Fibroblast of skin of right biceps (primary cell): ENCODE data around the gene LTBR.
"Not testable (repeated sequence)": the region's sequence is repeated elsewhere in the genome, so short reads cannot be mapped to it uniquely, and the experiment has no call there.

Experiments used
- DNase-seq: peaks from one replicate; pipeline ENCODE4 v3.0.0-alpha.2; 2013

Gene LTBR

GRCh38 chr12:6383572-6384498 is at the start of gene LTBR:
LTBR (plus strand) TSS chr12:6384162; CDS start chr12:6384359, 197 bp downstream.
- DNase-seq, result peak; percentile 93

GRCh38 chr12:6334359-6334758 is 49.6 kb upstream of the LTBR start:
- DNase-seq, result no peak

- DNase-seq, result no peak
Observed at GRCh38 chr12:6334940-6335450, 49.0 kb upstream of the LTBR start.

- DNase-seq, result peak; percentile 89
Observed at GRCh38 chr12:6335451-6336078, 48.4 kb upstream of the LTBR start.

GRCh38 chr12:6336079-6336888 is 47.7 kb upstream of the LTBR start:
- DNase-seq, result peak; percentile 100

GRCh38 chr12:6336889-6337853 is 46.8 kb upstream of the LTBR start:
- no peak for DNase-seq

GRCh38 chr12:6337958-6338433 is 46.0 kb upstream of the LTBR start:
- DNase-seq, result peak; percentile 49

- not testable (repeated sequence) for DNase-seq
Observed at GRCh38 chr12:6338536-6338935, 45.4 kb upstream of the LTBR start.

GRCh38 chr12:6338955-6339354 is 45.0 kb upstream of the LTBR start:
- DNase-seq, result no peak

GRCh38 chr12:6340032-6340638 is 43.8 kb upstream of the LTBR start:
- peak; percentile 81 for DNase-seq

- no peak for DNase-seq
Observed at GRCh38 chr12:6340745-6341416, 43.1 kb upstream of the LTBR start.

GRCh38 chr12:6341417-6342139 is 42.4 kb upstream of the LTBR start, which contains the start of gene TNFRSF1A:
TNFRSF1A (minus strand) TSS chr12:6342076; CDS start chr12:6341814, 262 bp downstream.
- DNase-seq, result peak; percentile 83

GRCh38 chr12:6342140-6342889 is 41.6 kb upstream of the LTBR start:
- DNase-seq, result no peak

- DNase-seq, result no peak
Observed at GRCh38 chr12:6343518-6343917, 40.4 kb upstream of the LTBR start.

- DNase-seq, result not testable (repeated sequence)
Observed at GRCh38 chr12:6344101-6344660, 39.8 kb upstream of the LTBR start.

- peak; percentile 90 for DNase-seq
Observed at GRCh38 chr12:6345319-6346091, 38.5 kb upstream of the LTBR start.

- no peak for DNase-seq
Observed at GRCh38 chr12:6346235-6346832, 37.6 kb upstream of the LTBR start.
